ENCODE measurements around the gene C1orf94.

Gene C1orf94

DNA sequence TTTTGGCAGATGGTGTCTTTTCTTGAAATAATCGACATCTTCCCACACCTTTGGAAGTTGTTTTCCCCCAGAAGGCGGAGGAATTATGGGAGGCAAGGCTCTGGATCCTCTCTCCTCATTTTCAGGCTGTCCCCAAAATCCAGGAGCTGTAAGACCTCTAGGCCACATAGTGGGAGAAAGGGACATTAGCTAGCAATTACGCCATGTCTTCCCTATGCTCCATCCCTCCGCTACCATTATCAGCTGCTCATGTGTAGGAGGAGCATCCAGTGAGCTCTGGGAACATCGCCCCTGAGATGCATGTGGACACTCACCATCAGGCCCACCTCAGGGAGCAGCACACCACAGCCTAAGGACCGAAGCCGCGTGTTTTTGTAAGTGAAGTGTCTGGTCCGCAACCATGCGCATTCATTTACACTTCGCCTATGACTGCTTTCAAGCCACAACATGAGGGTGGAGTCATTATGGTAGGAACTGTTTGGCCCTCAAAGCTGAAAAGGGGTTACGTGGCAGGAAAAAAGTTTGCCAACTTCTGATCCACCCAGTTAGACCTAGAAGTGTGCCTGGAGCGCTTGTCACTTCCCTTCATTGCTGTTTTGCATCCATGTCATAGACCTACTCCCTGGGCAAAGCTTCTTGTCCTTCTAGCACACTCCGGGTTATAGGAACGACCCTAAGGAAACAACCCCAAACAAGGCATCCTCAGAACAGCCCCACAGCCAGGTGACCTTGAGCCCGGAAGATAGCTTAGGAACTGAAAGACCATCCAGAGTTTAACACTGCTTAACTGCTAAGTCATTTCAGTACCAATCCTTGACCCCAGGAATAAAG, 85.5 kb downstream of the C1orf94 start:
- DNase-seq: no peak

DNA sequence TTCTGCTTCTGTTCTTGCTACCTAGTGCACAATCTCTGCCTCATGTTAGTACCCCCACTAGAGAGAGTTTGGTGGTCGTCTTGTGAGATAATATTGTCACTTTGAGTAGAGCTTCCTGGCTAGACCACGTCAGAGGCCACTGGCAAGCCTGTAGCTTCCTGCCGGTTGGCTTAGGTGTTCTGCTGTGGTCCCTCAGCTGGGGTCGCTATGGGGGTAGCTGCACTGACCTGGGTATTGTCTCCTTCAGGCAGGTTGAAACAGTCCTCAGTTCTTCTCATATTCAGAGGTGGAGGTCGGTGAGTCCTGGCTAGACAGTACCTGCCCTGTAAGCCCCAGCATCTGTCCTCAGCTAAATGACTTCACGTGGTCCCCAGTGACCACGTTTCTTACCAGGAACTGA, 86.2 kb downstream of the C1orf94 start:
- no peak for DNase-seq

DNA sequence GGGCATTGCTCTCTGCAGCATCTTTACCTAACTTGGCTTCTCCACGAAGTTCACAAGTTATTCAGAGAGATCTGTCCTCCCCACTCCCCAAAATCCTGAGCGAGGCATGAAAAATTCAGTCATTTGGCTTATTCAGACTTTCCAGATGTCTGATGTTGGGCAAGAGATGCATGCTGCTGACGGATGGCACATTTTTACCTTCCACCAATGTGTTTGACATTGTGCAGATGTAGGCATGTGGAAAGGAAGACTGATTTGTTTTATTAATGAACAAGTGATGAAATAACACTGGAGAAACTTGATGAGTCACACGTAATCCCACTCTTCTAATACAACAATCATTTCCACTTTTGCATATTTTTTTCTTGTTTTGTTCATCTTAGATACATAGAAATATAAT, 86.7 kb downstream of the C1orf94 start:
- DNase-seq: no peak

DNA sequence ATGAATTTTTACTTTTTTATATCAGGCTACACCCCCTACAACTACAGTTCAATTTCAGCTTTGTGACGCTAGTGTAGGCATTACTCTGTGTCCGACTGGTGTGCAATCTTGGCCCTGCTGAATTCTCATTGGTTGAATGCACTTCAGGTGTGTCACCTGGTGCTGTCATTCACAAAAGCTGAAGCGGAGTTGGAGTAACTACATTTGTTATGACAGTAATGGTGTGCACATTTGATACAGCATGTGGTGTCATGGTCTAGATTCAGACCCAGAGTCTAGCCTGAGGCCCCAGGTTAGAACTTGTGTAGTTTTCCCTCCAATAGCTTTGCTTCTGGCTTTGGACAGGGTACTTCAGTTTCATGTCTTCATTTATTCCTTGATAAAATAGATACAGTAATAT, 88.7 kb downstream of the C1orf94 start:
- no peak for DNase-seq

DNA sequence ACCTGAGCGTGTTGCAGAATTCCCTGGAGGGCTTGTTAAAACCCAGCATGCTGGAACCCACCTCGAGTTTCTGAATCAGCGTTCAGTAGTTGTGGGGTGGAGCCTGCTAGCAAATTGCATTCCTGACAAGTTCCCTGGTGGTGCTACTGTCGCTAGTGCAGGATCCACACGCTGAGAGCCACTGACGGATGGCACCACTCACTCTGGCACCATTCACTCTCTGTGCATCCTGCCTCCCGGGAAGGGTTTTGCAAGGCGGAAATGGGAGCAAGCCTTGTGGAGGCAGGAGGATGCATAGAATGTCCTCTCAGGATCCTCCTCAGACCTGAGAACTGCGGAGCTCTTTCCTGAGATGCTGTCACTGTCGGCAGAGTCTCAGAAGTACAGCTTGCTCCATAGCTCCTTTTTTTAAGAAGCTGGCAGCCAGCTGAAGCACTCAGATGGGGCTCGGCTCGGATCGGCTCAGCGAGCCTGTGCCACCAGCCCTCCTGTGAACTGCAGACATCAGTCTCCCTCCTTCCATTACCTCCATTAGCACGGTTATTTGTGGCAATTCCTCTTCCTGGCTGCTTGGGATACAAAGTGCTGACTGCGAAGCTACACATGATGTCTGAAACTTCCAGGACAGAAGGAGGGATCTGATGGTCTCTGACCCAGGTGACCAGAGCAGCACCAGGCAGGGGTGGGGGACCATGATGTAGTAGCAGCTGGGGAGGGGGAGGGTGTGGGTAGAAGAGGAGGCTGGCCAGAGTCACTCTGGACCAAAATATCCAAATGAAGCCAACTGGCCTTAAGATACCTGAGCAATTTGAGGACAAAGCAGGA, 89.6 kb downstream of the C1orf94 start:
- DNase-seq: no peak

DNA sequence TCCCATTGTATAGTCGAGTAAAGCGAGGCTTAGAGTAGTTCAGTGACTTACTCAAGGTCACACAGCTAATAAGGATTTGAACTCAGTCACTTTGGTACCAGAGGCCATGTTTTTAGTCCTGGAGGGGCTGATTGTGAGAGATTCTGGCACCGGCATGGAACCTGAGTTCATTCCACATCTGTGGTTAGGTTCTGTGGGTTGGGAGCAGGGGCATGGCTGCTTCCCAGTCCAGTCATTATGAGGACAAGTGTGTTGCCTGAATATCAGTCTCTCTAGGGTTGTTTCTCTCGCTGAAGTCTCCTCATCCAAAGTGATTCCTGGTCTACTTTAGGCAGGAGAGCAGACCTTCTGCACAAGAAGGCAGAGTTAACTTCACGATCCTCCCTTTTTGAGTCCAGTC, 90.6 kb downstream of the C1orf94 start:
- DNase-seq: no peak

DNA sequence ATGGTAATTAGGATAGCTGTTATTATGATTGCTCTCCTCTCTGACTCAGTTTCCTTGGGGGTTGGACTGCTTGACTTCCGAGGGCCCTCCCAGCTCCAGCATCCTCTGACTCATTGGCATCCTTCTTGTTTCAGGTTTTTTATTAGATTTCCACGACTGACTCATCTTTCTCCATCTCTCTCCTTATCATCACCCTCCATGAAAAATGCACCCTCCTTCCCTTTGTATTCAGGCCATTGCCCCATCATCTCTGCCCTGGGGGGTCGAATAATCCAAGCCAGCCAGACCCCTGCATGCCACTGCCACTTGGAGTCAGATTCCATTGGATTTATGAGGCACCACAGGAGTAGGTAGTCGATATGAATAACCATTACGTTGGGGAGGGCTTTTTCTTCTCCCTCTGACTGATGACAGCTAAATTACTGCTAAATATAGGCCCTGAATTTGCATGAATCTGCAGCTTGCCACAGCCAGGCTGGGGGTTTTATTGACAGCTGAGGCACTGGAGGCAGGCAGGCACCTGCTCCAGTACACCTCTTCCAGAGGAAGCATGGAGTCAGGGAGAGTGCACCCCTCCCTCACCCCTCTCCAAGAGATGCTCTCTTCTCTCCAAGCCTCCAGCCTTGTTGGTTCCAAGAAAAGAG, 91.7 kb downstream of the C1orf94 start:
- DNase-seq: no peak

Measured in NCI-H69 (cell line).